OCI-M2 (cell line): ENCODE data around the gene SOX6.

Experiments
- DNase-seq: peaks from one replicate; lab custom pipeline; 2025; ENCODE audit not compliant: unreplicated experiment; lab: John Stamatoyannopoulos, UW

SOX6 gene

DNA sequence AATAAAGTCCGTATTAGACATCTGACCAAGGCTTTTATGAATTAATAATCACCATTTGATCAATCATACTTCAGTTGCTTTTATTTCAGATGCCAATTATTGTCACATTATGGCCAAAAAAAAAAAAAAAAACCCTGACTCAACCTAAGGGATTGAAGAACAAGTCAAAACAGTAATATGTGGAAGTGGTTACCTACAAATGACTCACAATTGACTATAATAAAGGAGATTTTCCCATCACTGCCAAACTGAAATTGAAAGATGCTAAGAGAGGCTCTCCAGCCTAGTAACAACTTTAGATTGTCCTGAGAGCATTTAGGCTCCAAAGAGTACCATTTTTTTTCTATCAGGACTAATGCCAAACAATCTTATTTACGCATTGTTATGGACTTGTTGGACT, 35.2 kb downstream of the SOX6 start:
- no peak for DNase-seq

DNA sequence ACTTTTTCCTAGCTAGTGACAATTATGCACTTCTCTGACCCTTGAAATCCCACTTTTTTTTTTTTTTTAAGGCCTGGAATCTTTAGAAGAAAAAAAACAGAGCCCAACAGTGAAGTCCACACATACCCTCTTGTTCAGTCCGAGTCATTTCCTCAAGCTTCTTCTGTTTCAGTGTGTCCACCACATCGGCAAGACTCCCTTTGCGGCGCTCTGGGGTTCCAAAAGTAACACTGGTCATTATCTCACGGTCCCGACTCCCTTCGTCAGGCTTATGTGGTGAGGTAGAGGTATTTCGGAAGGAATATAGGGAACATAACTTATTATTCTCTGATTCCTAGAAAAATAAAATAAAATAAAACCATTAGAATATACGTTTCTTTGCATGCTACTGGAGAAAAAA, 38.0 kb downstream of the SOX6 start:
- DNase-seq, result no peak

DNA sequence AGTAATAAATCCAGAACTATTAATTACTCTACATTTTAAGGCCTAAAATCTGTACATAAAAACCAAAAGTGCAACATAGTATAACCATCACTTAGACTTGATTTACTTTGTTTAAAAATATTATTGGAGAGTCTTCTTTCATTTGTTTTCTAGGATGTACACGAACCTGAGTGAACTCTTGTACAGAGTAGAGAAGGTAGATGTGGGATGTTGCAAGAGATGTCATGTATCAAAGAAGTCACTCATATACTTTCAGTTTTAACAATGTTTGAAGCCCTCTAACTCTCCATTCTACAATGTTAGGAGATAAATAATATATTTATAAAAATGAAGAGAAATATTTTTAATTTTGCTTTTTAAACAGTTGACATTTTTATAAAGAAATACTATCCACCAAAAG, 38.6 kb downstream of the SOX6 start:
- no peak for DNase-seq

DNA sequence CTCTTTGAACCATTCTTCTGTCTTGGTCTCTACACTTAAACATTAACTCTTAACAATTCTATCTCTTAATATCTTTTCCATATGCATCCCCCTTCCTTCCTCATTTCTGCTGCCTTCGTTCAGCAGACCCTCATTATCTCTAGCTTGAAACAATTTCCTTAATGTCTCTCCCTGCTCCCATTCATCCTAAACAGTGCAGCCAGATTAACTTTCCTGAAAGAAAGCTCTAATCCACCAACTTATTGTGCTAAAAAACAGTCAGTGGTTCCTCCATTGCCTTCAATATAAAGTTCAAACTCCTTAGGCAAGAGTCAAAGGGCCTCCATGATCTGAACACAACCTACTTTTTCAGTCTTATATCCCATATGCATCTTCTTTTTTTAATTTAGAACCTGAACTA, 42.5 kb downstream of the SOX6 start:
- no peak for DNase-seq

DNA sequence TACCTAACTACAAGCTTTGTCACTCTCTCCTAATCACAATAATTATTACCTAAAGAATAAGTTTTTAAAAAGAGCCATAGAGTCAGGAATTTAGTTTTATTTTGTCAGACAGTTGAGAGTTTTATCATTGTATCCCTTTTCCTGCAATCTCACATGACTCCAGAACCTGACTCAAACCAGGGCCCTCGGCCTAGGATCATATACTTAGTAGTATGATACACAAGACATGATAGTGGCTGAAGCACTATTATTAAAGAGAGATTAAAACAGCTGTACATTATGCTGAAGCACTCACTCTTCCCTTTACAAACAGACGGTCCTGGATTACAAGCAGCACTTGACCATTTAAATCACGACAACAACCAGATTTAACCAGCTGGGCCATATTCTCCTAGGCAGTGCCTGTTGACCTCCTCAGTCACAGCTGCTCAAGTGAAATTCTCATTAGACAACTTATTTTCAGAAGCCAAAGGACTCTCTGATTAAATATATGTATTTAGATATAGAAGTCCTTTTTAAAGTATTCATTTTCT, 44.0 kb downstream of the SOX6 start:
- no peak for DNase-seq

DNA sequence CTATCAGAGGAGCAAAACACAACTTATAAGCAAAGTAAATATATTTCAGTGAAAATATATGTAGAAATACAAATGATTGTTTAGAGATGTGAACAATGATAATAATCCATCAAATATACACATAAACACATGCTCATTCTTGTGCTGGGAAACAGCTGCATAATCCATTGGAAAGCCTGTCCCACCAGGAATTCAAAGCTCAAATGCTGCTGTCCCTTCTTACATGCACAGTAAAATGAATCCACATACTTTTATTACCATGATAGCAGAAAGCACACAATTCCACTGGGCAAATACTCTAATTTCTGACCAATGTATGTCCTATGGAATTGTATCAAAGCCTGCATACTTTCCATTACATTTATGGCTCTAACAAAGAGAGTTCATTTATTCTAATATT, 44.5 kb downstream of the SOX6 start:
- DNase-seq, result no peak

DNA sequence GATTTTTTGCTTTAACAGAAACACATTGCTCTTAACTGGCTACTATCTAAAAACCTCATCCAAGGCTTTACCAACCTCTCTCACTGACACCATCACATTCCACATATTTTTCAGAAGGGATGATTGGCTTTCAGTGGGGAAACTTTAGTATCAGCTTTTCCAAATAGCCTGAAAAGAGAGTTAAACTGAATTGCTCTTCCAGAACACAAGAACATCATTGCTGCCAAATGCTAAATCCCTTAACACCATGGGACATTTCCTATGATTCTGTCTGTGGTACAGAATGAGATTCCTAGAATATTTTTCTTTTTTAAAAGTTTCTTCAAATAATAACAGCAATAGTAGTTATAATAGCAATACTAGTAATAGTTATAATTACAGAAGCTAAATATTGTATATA, 45.4 kb downstream of the SOX6 start:
- no peak for DNase-seq

DNA sequence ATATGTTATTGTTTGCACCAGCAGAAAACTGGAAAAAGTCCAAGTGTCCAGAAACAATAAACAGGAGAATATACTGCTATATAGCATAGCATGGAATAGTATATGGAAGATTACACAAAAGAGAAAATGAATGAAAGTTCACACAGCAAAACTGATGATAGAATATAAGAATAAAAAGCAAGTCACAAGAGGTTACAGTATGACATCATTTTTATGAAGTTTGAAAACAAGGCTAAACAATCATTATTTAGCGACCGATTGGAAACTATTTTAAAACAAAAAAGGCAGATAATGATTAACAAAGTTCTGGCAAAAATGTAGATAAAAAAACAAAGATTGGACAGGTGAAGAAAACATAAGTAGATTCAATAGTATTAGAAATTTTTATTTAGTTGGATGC, 47.1 kb downstream of the SOX6 start:
- no peak for DNase-seq

GRCh38 chr11:16301462-16301861, 54.9 kb downstream of the SOX6 start:
- DNase-seq, result no peak

GRCh38 chr11:16299884-16300782, 56.2 kb downstream of the SOX6 start:
- no peak for DNase-seq

GRCh38 chr11:16299390-16299789, 57.0 kb downstream of the SOX6 start:
- DNase-seq, result no peak

GRCh38 chr11:16297332-16297731, 59.0 kb downstream of the SOX6 start:
- no peak for DNase-seq

DNA sequence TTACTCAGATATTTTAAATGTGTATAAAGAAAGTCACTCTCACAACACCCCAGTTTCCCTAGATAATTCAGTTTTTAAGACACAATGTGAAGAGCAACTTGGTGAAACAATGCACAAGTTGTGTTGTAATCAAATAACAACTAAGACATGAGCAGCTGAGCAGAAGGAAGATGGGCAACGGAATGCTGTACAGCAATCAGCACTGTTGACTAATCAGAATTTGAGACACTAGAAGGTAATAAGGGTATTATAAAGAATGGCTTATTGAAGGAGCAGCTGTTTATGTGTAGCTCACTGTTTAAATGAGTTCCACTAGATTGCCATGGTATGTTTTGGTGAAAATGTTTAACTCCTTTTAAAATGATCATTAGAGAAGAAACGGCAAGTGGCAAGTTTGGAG, 60.1 kb downstream of the SOX6 start:
- no peak for DNase-seq

- no peak for DNase-seq
These were observed 60.8 kb downstream of the SOX6 start for GRCh38 chr11:16295592-16295991.

GRCh38 chr11:16293204-16293681, 63.1 kb downstream of the SOX6 start:
- DNase-seq, result no peak

DNA sequence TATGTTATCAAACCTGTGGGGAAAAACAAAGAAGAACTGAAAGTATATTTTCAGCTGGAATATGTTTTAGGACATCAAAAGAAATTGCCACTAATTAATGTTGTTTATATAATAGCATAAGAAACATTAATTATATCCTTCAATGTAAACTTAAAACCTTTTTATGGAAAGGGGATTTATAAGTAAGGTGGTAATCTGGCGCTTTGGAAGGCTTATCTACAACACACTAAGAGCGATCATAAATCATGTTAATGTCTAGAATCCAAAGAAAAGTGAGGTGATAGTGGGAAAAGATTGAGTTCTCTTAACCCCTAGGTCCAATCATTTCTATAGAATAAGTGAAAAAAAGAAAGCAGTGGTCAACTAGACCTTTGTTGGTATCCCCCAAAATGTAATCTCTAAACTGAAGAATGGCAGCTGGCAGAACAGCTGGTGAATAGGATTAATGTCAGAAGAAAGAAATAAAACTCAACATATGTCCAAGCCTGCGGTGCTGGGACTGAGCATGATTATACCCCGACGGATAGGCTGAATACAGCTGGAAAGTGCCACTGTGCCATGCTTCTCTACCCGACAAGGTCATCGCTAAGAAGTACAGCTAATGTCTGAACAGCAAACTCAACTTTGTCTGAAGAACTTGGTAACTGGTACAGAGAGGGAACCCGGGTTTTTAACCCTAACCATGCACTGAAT, 64.0 kb downstream of the SOX6 start:
- no peak for DNase-seq

GRCh38 chr11:16291729-16292128, 64.6 kb downstream of the SOX6 start:
- DNase-seq, result no peak

- DNase-seq, result no peak
These were observed 66.8 kb downstream of the SOX6 start for GRCh38 chr11:16289541-16289940.

- DNase-seq, result no peak
These were observed 68.6 kb downstream of the SOX6 start for GRCh38 chr11:16287630-16288280.

DNA sequence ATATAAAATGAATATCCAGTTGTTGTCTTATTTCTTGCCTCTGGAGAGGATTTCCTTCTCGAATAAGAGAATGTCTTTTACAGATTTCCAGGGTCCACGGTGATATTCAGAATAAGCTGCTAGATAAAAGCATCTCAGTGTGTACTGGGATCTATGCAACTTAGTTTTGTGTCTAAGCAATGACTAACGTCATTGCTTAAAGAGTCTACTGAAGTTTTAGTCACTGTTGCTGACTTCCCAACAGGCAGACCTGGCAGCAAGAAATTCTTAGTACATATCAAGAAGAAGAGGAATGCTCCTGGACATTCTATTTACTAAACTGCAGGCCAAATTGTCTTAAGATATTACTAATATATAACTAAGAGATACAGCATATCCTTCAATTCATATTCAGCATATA, 70.3 kb downstream of the SOX6 start:
- DNase-seq, result no peak

GRCh38 chr11:16280256-16280682, 76.1 kb downstream of the SOX6 start:
- no peak for DNase-seq

- DNase-seq, result no peak
These were observed 76.8 kb downstream of the SOX6 start for GRCh38 chr11:16279524-16279923.
